Measurements from ENCODE around the gene BCORL1. TPM values are rescaled to one million over a fixed set of nuclear protein-coding genes. Genes with fewer than 3 reads are reported as not detected.
A peak's percentile ranks its signal among the peaks of the same experiment; 100 is the strongest.

BCORL1 gene
- total and polyA plus RNA-seq, 2 donors from 2014 or later: 3.9 to 14.1 TPM

- no peaks in the 10 kb centered on the region for H3K9me3 ChIP-seq (ENCODE audit: control insufficient read depth in 2 of 3, insufficient read depth in 1 of 3, low read length in 3 of 3)
- H3K36me3 ChIP-seq (ENCODE audit: control insufficient read depth in 2 of 3, insufficient read depth in 3 of 3, low read length in 3 of 3): no peaks in the 10 kb centered on the region
- H3K9ac ChIP-seq (ENCODE audit: low read length in 3 of 3): no peak overlapping the region
- no peak overlapping the region for H3K4me3 ChIP-seq (ENCODE audit: low read length in 3 of 3)
- no peaks in the 10 kb centered on the region for H3K27me3 ChIP-seq (ENCODE audit: control insufficient read depth, insufficient read depth, low read length)
- no peak overlapping the region for H3K27ac ChIP-seq (ENCODE audit: low read depth in 2 of 2, low read length in 2 of 2)
- intact Hi-C loops (cut with DNase I): loop anchor here (10.0 kb wide), 1 partner anchor 72 kb away; no protein-coding TSS in a partner anchor
- no peaks in the 10 kb centered on the region for H3K4me1 ChIP-seq (ENCODE audit: control insufficient read depth in 2 of 3, insufficient read depth in 2 of 3, low read depth in 1 of 3, low read length in 3 of 3)
- FAIRE-seq (no peak), DNase-seq (no peak)
- no peak for TF ChIP-seq CTCF (IDR thresholded peaks at IDR 0.05; ENCODE audit: borderline replicate concordance, extremely low read depth, insufficient read depth)
These were observed 89.9 kb downstream of the BCORL1 start for GRCh38 chrX:130072345-130072740.

GRCh38 chrX:130075777-130076176, 93.3 kb downstream of the BCORL1 start:
- Histone ChIP-seq H3K4me1 (ENCODE audit: control insufficient read depth in 2 of 3, insufficient read depth in 2 of 3, low read depth in 1 of 3, low read length in 3 of 3) (no peaks in the 10 kb centered on the region), H3K9ac (ENCODE audit: low read length in 3 of 3) (no peak overlapping the region), H3K4me3 (ENCODE audit: low read length in 3 of 3) (no peak overlapping the region), H3K27me3 (ENCODE audit: control insufficient read depth, insufficient read depth, low read length) (no peaks in the 10 kb centered on the region), H3K36me3 (ENCODE audit: control insufficient read depth in 2 of 3, insufficient read depth in 3 of 3, low read length in 3 of 3) (no peaks in the 10 kb centered on the region), H3K9me3 (ENCODE audit: control insufficient read depth in 2 of 3, insufficient read depth in 1 of 3, low read length in 3 of 3) (no peaks in the 10 kb centered on the region), H3K27ac (ENCODE audit: low read depth in 2 of 2, low read length in 2 of 2) (no peak overlapping the region)
- FAIRE-seq: no peak
- no peak for TF ChIP-seq CTCF (IDR thresholded peaks at IDR 0.05; ENCODE audit: borderline replicate concordance, extremely low read depth, insufficient read depth)
- intact Hi-C loops (cut with DNase I): loop anchor here (5.0 to 10.0 kb wide), 2 partner anchors 69 to 117 kb away; no protein-coding TSS in a partner anchor
- no peak for DNase-seq

GRCh38 chrX:130079824-130080406, 97.5 kb downstream of the BCORL1 start:
- no peak overlapping the region for H3K27ac ChIP-seq (ENCODE audit: low read depth in 2 of 2, low read length in 2 of 2)

More at GRCh38 chrX:130079824-130080406, 97.5 kb downstream of the BCORL1 start:
- no peak overlapping the region for H3K9ac ChIP-seq (ENCODE audit: low read length in 3 of 3)
- intact Hi-C loops (cut with DNase I): loop anchor here (5.0 to 10.0 kb wide), 2 partner anchors 65 to 112 kb away; no protein-coding TSS in a partner anchor
- DNase-seq: peak in 3 of 5 donors; percentile 55 to 87 (median 69)
- peaks cover 0 to 4% (median 0%) of the 10 kb centered on the region in 3 donors for H3K4me1 ChIP-seq (ENCODE audit: control insufficient read depth in 2 of 3, insufficient read depth in 2 of 3, low read depth in 1 of 3, low read length in 3 of 3)
- no peaks in the 10 kb centered on the region for H3K27me3 ChIP-seq (ENCODE audit: control insufficient read depth, insufficient read depth, low read length)
- peak; percentile 67 for TF ChIP-seq CTCF (IDR thresholded peaks at IDR 0.05; ENCODE audit: borderline replicate concordance, extremely low read depth, insufficient read depth)
- no peaks in the 10 kb centered on the region for H3K9me3 ChIP-seq (ENCODE audit: control insufficient read depth in 2 of 3, insufficient read depth in 1 of 3, low read length in 3 of 3)
- no peak overlapping the region for H3K4me3 ChIP-seq (ENCODE audit: low read length in 3 of 3)
- no peaks in the 10 kb centered on the region for H3K36me3 ChIP-seq (ENCODE audit: control insufficient read depth in 2 of 3, insufficient read depth in 3 of 3, low read length in 3 of 3)
- FAIRE-seq: peak; percentile 97

Data from kidney (tissue), 14 donors.